DMS79 treated with DMSO at 0.1 percent for 48 hours (cell line): ENCODE results near the gene KCNJ9.
"Not testable (repeated sequence)": the region's sequence is repeated elsewhere in the genome, so short reads cannot be mapped to it uniquely, and the experiment has no call there.

Experiments used
- DNase-seq: peaks from one replicate; lab custom pipeline; 2025; lab: John Stamatoyannopoulos, UW

The KCNJ9 gene

DNA sequence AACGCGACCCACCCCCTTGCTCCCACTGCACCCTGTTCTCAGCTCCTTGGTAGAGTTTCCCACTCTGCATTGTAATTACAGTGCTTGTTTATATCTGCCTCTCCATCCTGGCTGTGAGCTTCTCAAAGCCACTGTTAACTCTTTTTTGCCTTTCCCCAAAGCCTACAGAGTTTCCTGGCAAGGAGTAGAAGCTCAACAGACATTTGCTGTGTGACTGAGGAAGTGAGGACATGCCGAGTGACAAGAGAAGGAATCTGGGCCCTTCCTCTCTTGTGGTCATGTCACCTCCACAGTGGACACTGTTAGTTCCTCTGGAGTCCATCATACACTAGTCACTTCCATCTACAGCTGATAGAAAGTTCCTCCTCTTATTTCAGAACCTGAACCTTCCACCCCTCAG is 23.1 kb downstream of the KCNJ9 start:
- DNase-seq: no peak

DNA sequence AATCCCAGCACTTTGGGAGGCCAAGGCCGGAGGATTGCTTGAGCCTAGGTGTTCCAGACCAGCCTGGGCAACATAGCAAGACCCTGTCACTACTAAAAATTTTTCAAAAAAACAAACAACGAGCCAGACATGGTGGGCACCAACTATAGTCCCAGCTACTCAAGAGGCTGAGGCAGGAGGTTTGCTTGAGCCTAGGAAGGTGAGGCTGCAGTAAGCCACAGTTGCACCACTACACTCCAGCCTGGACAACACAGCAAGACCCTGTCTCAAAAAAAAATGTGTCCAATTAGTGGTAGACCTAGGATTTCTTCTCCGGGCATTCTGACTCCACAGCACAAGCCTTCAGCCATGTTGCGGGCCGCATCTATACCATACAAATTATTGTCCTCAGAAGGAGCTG is 23.8 kb downstream of the KCNJ9 start:
- DNase-seq: no peak

DNA sequence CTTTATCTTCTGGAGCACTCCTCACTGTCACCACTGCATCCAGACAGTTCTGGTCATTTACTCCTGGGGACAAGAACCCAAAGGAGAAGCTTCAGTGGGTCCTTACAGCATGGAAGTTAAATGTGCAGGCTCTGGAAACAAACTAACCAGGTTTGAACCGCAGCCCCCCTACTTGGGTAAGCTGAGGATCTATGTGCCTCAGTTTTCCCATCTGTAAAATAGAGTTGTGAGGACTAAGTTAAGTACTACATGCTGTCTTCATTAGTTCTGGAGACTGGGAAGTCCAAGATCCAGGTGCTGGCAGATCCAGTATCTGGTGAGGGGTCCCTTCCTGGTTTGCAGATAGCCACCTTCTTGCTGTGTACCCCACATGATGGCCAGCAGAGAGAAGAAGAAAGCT is 26.2 kb downstream of the KCNJ9 start:
- DNase-seq: no peak

DNA sequence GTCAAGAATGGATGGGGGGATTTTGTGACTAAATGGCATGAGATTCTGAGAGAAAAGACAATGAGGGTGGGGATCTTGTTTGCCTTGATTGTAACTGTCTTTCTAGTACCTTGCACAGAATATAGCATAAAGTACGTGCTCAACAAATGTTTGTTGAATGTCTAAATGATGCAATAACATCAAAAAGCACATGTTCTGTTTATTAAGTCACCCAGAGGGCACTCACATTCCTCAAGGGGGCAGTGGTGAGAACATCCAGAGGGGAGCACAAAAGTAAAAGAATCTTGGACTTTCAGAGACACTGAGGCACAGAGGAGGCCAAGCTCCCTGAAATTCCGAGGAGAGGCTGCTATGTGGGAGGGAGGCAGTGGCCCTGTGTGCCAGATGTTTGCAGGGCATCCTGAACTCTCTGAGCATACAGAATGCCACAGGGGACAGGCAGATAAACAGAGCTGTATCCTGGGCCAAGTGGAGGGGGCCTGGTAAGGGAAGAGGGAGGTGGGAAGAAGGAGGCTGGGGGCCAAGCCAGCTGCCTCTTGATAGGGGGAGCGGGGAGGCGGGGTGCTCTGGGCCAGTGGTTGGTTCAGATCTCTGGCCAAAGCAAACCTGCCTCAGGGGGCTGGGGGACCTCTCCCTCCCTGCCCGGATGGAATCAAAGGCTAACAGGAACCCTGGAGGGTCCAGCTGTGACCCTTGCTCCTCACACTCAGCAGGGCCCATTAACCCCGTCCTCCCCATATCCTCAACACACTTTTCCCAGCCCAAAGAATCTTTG is 27.7 kb downstream of the KCNJ9 start:
- no peak for DNase-seq

DNA sequence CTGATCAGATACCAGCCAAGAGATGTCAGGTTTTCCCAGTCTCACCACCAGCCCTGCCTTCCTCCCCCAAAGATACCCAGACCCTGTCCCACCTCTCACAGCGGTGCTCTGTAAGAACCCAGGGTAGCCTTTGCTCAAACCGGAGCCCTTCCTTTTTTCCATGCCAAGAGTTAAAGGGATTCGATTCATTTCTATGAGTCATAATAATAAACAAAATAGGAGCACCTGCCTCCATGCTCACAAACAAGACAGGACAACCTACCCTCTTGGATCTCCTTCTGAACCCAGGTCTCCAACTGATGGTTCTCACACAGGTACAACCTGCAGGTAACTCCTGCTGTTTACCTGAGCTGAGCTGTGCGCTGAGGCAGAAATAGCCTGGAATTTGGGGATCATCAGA is 28.3 kb downstream of the KCNJ9 start:
- no peak for DNase-seq

DNA sequence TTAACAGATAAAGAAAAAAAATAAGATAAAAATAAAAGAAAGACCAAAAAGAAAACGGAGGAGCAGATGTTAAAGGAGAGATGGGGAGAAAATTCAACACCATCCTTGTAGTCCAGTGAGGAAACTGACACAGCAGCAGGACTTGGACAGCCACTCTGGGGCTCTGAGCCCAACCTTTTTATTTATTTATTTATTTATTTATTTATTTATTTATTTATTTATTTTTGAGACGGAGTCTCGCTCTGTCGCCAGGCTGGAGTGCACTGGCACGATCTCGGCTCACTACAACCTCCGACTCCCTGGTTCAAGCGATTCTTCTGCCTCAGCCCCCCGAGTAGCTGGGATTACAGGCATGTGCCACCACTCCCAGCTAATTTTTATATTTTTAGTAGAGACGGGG is 30.1 kb downstream of the KCNJ9 start:
- not testable (repeated sequence) for DNase-seq

DNA sequence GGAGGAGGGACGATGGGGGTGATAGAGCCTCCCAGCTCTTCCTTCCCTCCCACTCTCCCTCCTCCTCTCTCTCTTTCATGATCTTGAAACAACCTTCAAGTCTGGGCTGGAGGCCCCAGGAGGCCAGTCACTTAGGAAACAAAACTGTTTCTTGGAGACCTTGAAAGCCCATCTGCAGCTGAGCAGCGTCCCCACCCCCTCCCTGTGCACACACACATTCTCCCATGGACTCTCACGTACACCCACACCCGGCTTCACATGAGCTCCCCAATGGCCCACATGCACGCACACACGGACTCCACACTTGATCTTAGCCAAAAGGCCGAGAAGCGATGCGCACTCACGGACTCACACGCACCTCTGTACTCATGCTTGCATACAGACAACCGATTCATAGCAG is 31.0 kb downstream of the KCNJ9 start:
- DNase-seq: no peak

DNA sequence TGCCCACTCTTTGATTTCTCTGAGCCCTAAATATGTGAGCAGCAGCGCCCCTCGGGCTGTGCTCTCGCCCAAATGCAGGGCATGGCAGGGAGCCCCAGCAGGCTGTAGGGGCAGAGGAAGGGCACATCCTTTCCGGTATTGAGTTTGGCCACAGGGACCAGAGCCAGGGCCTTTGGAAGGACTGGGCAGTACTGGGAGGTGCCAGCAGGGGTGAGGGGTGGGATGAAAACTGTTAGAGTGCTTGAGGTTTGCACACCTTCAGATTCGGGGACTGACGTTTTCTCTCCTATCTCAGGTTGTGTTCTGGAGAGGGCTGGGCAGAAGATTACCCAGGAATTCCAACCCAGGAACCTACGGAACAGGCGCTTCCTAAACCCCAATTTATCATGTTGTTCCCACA is 32.1 kb downstream of the KCNJ9 start:
- DNase-seq: no peak

DNA sequence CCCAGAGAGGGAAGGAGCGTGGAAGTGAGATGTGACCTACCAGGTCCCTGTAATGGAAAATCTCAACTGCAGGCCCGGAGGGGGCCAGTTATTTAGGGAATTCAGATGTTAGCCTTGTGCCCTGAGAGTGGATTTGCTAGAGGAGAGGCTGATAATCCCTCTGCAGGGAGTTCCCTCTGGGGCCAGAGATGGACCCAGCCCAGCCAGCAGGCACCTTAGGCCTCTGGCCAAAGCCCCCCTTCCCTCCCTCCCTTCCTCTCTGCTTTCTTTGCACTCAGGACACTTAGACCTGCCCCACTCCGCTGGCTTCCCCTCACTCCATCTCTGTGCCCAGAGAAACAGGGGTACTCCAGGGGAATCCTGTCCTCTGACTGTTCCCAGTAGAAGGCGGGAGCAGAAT is 32.7 kb downstream of the KCNJ9 start:
- DNase-seq: no peak

DNA sequence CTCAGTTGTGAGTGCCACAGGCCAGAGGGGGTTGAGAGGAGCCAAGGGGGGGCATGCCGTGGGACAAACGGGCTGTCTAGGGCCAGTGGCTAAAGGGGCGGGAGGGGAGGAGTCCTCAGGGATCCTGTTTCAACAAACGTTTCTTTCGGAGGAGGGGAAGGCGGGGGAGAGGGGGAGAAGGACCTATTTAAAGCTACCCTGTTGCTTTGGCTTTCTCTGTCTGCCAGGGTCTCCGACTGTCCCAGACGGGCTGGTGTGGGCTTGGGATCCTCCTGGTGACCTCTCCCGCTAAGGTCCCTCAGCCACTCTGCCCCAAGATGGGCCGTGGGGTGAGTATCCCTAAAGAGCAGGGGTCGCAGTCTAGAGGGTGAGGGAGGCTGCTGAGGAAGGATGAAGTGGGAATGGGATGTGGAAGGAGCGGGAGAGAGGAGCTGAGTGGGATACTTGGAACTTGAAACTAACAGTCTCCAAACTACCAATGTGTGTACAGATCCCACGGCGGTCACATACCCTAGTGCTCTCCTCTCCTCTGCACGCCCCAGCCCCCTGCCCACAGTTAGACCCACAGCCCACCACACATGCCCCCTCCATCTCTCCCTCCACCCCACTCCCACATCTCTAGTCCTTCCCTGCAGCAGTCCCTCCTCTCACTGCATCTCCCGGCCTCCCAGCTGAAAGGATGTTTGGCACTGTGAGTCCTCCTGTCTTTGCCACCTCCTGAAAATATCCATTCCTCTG is 34.4 kb downstream of the KCNJ9 start, which contains the start of gene ATP1A2:
Gene ATP1A2, plus strand, starts transcription at position 215 of the 738 bp plus-strand sequence. Its CDS starts 103 bp downstream, at position 318.
- no peak for DNase-seq

DNA sequence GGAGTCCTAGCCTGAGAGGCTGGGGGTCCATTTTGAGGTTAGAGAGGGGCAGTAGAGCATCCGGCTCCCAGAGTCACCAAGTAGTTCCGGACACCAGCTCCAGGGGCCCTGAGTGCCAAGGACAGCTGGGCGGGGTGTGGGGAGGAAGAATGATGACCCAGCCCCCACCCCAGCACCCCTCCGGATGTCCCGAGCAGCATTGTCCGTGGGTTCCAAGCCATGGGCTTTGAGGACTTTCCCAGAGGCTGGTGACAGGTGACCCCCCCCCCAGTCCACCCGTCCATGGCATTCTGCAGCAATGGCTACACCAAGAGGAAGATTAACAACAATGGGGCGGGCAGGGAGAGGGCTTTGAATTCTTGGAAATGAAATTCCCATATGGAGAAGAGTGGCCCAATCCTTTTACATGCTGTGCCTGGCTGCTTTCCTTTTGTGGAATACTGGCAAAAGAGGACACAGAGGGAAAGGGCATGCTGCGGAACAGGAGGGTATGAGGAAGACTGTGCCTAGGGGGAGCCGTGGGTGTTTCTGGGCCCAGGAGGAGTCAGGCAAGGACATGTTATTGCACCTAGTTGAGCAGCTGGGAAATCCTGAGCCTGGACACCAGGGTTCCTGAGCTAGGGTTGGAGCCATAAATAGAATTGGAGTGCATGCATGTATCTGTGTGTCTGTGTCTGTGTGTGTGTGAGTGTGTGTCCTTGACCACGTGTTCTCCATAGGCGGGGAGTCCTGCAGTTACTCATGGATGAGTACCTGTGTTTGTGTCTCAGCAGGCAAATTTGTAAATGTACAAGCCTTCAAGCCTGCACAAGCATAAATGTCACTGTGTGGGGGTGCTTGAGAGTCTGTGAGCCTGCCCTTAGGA is 35.2 kb downstream of the KCNJ9 start:
- DNase-seq: no peak

DNA sequence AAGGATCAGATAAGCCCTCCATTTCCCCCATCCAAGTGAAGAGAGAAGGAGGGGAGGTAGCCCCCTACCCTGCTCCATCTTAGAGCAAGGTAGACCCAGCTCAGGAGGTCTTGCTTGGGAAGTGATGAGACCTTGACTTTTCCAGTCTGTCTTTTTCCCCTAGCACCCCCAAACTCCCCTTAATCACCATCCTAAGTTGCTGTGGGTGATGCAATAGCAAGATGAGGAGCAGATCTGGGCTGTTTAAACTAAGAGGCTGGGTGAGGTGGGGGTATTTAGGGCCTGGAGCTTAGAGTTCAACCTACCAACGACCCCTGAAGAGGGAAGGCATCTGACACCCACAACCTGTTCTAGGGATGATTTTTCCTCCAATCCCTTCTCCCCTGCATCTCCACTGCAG is 36.0 kb downstream of the KCNJ9 start:
- no peak for DNase-seq

DNA sequence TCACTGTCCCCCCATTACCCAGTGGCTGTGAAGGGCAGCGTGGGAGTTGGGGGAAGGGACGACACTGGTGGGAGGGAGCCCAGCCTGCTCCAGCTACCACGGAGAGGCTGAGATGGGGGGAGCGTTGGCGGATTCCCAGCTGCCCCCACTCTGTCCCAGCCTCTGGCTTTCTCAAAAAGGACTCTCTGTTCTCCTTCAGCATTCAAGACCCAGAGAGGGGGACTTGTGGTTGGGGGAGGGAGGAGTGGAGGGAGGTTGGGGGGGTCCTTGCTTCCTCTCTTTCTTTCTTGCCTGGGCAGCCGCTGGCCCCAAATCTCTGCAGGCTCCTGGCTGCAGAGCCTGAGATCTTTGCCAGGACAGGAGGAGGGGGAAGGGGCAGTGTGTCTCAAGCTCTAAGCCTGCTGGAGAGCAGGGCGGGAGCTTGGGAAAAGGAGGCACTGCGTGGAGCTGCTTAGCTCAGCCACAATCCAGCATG is 36.4 kb downstream of the KCNJ9 start:
- DNase-seq: no peak

DNA sequence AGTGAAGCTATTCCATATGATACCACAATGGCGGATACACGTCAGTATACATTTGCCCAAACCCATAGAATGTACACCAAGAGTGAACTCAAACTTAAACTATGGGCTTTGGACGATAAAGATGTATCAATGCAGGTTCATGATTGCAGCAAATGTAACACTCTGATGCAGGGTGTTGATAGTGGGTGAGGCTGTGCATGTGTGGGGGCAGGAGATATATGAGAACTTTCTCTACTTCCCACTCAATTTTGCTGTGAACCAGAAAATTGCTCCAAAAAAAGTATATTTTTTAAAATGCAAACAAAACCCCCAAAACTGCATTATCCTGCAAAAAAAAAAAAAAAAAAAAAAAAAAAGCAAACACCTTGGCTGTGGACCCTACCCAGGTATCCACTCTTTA is 37.6 kb downstream of the KCNJ9 start:
- no peak for DNase-seq

DNA sequence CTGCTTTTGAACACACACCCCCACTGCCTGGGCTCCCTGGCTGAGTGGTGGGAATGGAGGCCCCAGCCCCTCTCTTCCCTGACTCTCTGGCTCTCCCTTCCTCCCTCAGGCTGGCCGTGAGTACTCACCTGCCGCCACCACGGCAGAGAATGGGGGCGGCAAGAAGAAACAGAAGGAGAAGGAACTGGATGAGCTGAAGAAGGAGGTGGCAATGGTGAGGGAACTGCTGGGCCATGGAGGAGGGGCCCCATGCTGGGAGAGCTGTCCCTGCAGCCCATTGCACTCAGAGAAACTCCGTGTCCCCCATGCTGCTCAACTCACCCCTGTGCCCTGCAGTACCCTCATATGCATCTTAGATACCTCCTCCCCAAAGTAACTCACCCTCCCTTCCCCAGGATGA is 39.5 kb downstream of the KCNJ9 start:
- DNase-seq: no peak

DNA sequence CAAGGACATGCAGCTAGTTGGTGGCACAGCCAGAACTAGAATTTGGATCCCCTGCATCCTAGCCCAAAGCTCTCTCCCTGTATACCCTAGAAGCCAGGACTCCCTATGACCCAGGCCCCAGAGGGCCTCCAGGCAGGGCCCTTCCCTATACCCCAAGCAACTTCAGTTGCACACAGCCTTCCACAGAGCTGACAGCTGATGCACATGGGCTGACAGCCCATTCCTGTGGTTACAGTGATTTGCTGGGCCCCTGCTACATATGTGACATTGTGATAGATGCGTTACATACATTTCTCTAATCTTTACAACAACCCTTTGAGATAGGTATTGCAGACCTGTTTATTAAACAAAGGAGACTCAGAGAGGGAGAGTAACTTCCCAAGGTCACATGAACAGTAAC is 40.0 kb downstream of the KCNJ9 start:
- DNase-seq: no peak

DNA sequence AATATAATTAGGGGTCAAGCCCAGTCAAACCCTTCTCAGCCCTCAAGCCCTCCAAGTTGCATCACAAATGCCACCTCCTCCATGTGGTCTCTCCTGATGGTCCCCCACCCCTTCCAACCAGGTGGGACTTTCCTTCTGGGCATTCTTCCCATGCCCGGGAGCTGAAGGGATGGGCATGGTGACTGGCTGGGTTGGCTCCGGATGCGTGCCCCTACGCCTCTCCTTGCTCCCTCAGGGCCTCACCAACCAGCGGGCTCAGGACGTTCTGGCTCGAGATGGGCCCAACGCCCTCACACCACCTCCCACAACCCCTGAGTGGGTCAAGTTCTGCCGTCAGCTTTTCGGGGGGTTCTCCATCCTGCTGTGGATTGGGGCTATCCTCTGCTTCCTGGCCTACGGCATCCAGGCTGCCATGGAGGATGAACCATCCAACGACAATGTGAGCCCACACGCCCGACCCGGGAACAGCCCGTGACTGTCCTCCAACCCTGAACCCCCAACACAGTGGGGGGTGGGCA is 41.7 kb downstream of the KCNJ9 start:
- DNase-seq: no peak

DNA sequence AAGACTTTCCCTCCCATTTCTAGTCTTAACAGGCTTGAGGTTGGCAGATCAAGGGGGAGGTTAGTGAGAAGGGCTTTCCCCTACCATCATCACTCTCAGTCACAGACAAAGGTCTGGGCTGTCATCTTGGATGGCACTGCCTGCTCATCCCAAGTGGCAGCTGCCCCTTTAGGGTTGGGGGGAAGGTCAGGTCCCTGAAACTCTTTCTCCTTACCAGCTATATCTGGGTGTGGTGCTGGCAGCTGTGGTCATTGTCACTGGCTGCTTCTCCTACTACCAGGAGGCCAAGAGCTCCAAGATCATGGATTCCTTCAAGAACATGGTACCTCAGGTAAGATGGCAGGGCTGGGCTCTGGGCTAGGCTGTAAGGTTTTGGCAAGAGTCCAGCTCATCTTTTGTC is 42.4 kb downstream of the KCNJ9 start:
- DNase-seq: no peak

DNA sequence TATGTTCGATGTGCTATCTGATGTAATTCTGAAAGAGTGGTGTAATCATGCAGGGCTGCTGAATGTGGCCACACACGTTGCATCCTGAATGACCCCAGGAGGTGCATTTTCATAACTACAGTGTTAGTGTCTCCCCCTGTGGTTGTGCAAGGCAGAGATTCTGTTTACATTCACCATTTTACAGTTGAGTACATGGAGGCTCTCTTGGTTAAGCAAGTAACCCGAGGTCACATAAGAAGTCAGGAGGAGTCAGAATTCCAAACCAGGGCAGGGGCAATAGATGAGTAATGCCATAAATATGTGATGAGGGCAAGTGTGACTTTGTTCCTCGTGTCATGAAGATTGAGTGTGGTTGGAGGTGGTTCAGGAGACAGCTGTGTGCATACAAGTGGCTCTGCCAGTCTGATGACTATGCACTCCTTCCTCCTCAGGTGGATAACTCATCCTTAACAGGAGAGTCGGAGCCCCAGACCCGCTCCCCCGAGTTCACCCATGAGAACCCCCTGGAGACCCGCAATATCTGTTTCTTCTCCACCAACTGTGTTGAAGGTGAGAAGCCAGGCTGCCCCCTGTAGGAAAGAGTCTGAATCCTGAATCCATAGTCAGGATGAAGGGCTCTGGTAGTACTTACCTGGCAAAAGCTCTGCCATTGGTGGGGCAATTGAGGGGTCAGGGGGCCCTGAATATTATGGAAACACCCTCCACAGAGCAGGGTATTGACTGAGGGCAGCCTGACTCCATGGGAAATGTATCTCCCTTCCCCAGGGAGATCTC is 43.6 kb downstream of the KCNJ9 start:
- DNase-seq: no peak

DNA sequence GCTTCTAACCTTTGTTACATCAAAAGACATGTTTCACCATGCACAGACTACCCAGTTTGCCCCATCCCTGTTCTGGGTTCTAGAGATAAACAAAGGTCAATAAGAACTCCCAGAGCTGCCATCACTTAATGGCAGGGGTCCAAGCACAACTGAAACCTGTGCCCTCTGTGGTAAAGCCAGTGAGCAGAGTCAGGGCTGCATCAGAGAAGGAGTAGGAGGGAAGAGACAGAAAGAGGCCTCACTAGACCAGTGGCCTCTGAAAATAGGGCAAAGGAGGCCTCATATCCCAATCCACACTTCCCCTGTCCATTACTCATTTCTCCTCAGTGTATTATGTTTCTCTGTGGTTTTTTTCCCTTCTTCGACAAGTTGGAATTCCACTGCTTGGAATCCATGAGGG is 44.4 kb downstream of the KCNJ9 start:
- DNase-seq: no peak

DNA sequence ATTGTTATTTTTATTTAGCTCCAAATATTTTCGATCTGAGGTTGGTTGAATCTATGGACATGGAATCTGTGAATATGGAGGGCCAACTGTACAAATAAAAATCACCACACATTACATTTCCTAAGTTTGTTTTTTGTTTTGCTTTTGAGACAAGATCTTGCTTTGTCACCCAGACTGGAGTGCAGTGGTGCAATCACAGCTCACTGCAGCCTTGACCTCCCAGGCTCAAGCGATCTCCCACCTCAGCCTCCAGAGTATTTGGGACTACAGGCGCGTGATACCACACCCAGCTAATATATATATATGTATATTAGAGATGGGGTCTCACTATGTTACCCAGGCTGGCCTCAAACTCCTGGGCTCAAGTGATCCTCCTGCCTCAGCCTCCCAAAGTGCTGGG is 45.0 kb downstream of the KCNJ9 start:
- DNase-seq: not testable (repeated sequence)
